NB4 (cell line): ENCODE data around the gene HELZ.

Experiments
- DNase-seq: peaks from one replicate; pipeline ENCODE4 v3.0.0; 2010; ENCODE audit warnings: low read depth
- H3K4me3 ChIP-seq: one replicate; pipeline ENCODE4 v1.5.1; 2011; ENCODE audit warnings: mild to moderate bottlenecking, low read depth, low read length, moderate library complexity
- CTCF ChIP-seq: IDR thresholded peaks from one replicate; pipeline ENCODE4 v1.5.1; 2012; ENCODE audit warnings: low read depth, low read length
- MAX ChIP-seq: IDR thresholded peaks from 2 replicates; pipeline ENCODE4 v1.6.1; 2011; ENCODE audit warnings: low read depth, low read length
- MYC ChIP-seq: IDR thresholded peaks from 2 replicates; pipeline ENCODE4 v1.6.1; 2011; ENCODE audit warnings: low read depth, low read length
- POLR2A ChIP-seq: IDR thresholded peaks from 2 replicates; pipeline ENCODE4 v1.6.1; 2011; ENCODE audit warnings: mild to moderate bottlenecking; ENCODE audit not compliant: insufficient read length; ENCODE audit errors: extremely low read depth

Gene HELZ

GRCh38 chr17:67186782-67187181, 58.2 kb downstream of the HELZ start:
- no peak overlapping the region for H3K4me3 ChIP-seq
- no peak for DNase-seq
- TF ChIP-seq POLR2A (no peak), CTCF (no peak), MAX (no peak), MYC (no peak)

- DNase-seq = no peak
- H3K4me3 ChIP-seq = no peak overlapping the region
- TF ChIP-seq MYC = no peak
- no peak for TF ChIP-seq POLR2A
- TF ChIP-seq CTCF = no peak
- TF ChIP-seq MAX = no peak
Observed at GRCh38 chr17:67183531-67183930, 61.5 kb downstream of the HELZ start.

DNA sequence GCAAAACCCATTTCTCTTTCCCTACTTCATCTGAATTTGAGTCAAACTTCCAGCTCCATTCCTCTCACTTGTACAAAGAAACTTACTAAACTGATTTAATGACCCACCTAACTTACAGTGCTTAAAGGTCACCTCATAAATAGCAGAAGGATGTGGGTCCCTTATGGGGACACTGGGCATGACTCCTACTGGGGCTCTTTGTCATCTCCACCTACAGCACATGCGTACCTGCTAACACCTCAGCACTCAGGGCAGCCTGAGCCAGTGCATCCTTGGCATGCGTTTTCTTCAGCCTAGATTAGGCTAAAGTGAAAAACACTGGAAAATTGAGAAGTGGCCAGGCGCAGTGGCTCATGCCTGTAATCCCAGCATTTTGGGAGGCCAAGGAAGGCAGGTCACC, 63.2 kb downstream of the HELZ start:
- TF ChIP-seq MYC (no peak), MAX (no peak), CTCF (no peak), POLR2A (no peak)
- no peak for DNase-seq
- no peak overlapping the region for H3K4me3 ChIP-seq

DNA sequence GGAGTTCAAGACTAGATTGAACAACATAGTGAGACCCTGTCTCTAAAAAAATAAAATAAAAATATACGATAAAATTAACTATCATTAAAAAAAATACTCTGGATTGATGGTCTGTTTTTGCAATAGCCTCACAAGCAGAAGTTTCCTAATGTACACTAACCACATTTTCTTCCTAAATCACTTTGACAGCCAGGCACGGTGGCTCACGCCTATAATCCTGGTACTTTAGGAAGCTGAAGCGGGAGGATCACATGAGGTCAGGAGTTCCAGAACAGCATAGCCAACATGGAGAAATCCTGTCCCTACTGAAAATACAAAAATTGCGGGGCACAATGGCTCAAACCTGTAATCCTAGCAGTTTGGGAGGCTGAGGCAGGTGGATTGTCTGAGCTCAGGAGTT, 64.7 kb downstream of the HELZ start:
- H3K4me3 ChIP-seq = no peak overlapping the region
- TF ChIP-seq POLR2A (no peak), MYC (no peak), CTCF (no peak), MAX (no peak)
- no peak for DNase-seq

DNA sequence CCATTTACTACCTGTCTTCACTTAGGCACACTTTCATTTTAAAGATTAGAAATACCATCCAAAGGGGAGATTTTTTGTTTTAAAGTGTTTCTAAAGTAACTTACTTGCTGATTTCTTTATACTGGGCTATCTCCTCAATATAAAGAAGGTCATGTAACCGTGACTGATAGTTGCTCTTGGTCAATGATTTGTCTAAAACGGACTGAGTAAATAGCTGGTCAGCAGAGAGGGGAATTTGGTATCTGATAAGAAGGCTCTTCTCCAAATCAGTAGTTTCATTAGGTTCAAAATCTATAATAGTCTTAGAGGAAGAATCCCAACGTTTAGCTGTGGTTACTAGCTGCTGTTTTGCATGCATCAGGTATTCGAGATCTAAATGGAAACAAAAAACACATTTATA, 66.4 kb downstream of the HELZ start:
- no peak for TF ChIP-seq MAX
- TF ChIP-seq CTCF = no peak
- TF ChIP-seq MYC = no peak
- no peak for TF ChIP-seq POLR2A
- H3K4me3 ChIP-seq = no peak overlapping the region
- DNase-seq = no peak

DNA sequence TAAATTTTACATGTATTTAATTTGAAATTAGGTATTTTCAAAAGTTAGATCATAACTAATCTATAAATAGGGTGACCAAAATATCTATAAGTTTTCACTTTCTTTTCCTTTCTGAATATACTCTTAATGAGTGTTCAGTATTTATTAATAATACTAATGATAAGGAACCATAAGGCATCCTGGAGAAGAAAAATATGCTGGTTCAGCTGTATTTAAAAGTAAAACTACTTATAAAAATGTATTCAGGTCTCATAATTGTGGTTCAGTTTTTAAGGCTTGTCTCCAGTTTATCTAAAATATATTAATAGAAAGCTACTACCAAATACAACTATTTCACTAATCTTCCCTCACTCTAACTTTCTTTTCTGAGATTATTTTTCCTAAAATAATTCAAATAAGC, 67.3 kb downstream of the HELZ start:
- H3K4me3 ChIP-seq = no peak overlapping the region
- TF ChIP-seq MAX (no peak), CTCF (no peak)
- no peak for DNase-seq
